Cardiac atrium fibroblast (primary cell): ENCODE data around the gene PRAMEF11. TPM values are rescaled to one million over a fixed set of nuclear protein-coding genes. Genes with fewer than 3 reads are reported as not detected.

Experiments used
- total RNA-seq: library from RNA; depleted of rRNA; stranded (reverse); fragments of >200 nt; gene quantifications from 2 replicates; pipeline ENCODE4 v1.2.3, GENCODE V29; 2015

PRAMEF11 gene
- total RNA-seq = not detected in 2 replicates

DNA sequence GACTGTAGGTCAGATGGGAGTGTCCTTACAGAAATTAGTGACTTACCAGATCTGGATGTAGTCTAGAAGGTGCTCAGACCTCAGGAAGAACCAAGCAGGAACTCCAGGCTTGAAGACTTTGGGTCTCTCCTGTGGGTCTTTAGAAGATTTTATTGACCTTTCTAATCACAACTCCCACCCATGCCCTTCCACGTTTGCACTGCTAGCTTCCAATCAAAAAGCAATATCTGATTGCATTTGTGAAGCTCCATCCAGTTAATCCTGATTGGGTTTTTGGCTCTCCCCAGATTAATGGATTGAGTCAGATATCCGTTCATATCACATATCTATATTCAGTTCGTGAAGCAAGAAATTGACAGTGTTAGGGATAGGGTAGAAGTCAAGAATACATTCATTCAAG is at the start of gene PRAMEF11:
TSS of gene PRAMEF11 (minus strand) at position 101 of the 400 bp plus-strand sequence. CDS start 2,621 bp downstream, outside the sequence.

DNA sequence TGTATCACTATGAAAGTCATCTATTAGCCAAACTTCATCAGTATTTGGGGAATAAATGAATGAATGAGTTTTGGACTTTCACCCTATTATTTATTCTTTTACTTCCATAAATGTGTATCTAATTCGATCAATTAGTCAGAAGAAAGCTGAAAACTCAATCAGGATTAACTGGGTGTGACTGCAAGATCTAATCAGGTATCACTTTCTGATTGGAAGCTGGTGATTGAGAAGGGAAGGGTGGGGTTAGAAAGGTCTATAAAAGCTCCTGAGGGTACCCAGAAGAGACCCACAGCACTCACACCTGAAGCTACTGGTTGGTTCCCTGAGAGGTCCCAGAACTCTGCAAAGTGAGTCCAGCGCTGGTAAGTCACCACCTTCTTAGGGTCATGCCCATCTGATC is 25.6 kb upstream of the PRAMEF11 start, which contains the start of gene PRAMEF2:
TSS of gene PRAMEF2 (plus strand) at position 301 of the 400 bp plus-strand sequence. CDS start 1,924 bp downstream, outside the sequence.

DNA sequence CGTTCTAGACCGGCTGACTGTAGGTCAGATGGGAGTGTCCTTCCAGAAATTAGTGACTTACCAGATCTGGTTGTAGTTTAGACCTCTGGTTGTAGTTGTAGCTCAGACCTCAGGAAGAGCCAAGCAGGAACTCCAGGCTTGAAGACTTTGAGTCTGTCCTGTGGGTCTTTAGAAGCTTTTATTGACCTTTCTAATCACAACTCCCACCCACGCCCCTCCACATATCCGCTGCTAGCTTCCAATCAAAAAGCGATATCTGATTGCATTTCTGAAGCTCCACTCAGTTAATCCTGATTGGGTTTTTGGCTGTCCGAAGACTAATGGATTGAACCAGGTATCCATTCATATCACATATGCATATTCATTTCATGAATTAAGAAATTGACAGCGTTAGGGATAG is 17.4 kb upstream of the PRAMEF11 start, which contains the start of gene HNRNPCL1:
TSS of gene HNRNPCL1 (minus strand) at position 101 of the 400 bp plus-strand sequence. CDS start 431 bp downstream, outside the sequence.

DNA sequence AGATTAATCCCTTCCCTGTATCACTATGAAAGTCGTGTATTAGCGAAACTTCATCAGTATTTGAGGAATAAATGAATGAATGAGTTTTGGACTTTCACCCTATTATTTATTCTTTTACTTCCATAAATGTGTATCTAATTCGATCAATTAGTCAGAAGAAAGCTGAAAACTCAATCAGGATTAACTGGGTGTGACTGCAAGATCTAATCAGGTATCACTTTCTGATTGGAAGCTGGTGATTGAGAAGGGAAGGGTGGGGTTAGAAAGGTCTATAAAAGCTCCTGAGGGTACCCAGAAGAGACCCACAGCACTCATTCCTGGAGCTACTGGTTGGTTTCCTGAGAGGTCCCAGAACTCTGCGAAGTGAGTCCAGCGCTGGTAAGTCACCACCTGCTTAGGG is 40.1 kb downstream of the PRAMEF11 start, which contains the start of gene PRAMEF1:
TSS of gene PRAMEF1 (plus strand) at position 301 of the 400 bp plus-strand sequence. CDS start 1,831 bp downstream, outside the sequence.

Other genes with a start within 250 kb of the PRAMEF11 start
- 14.3 and 18.4 TPM in 2 replicates for gene DHRS3, start 213.2 kb downstream of the PRAMEF11 start, total RNA-seq
- not detected in 2 replicates for gene AADACL4, start 187.3 kb downstream of the PRAMEF11 start, total RNA-seq
- gene AADACL3, start 115.3 kb downstream of the PRAMEF11 start, total RNA-seq = not detected in 2 replicates
- not detected in 2 replicates for gene CFAP107, start 85.2 kb downstream of the PRAMEF11 start, total RNA-seq
- gene PRAMEF12, start 57.7 kb downstream of the PRAMEF11 start, total RNA-seq = not detected in 2 replicates
- not detected in 2 replicates for gene PRAMEF1, start 40.0 kb downstream of the PRAMEF11 start, total RNA-seq
- not detected in 2 replicates for gene HNRNPCL1, start 17.3 kb upstream of the PRAMEF11 start, total RNA-seq
- not detected in 2 replicates for gene PRAMEF2, start 25.7 kb upstream of the PRAMEF11 start, total RNA-seq
- gene PRAMEF4, start 54.8 kb upstream of the PRAMEF11 start, total RNA-seq = not detected in 2 replicates
- gene PRAMEF10, start 66.9 kb upstream of the PRAMEF11 start, total RNA-seq = not detected in 2 replicates
- not detected in 2 replicates for gene PRAMEF7, start 85.2 kb upstream of the PRAMEF11 start, total RNA-seq
- not detected in 2 replicates for gene PRAMEF6, start 116.2 kb upstream of the PRAMEF11 start, total RNA-seq
- not detected in 2 replicates for gene PRAMEF27, start 225.2 kb upstream of the PRAMEF11 start, total RNA-seq
- not detected in 2 replicates for gene HNRNPCL3, start 229.4 kb upstream of the PRAMEF11 start, total RNA-seq
- not detected in 2 replicates for gene PRAMEF25, start 239.4 kb upstream of the PRAMEF11 start, total RNA-seq